Measurements from ENCODE around the gene PLA2G4E. TPM values are rescaled to one million over a fixed set of nuclear protein-coding genes. Genes with fewer than 3 reads are reported as not detected.
A peak's percentile ranks its signal among the peaks of the same experiment; 100 is the strongest.

Gene PLA2G4E
- total RNA-seq, 2 donors from 2014 or later, result 0.16 TPM; not detected in 1

- DNase-seq, result no peak
- ATAC-seq, result no peak
- intact Hi-C loops (cut with DNase I), result no loop called here
Measured at GRCh38 chr15:41935566-41936020, 85.2 kb downstream of the PLA2G4E start.

- ATAC-seq (peak; percentile 29 to 37), DNase-seq (no peak)
- intact Hi-C loops (cut with DNase I), result loop anchor here in 1 of 2 donors (5.0 kb wide), 1 partner anchor 32 kb away; no protein-coding TSS in a partner anchor
Measured at GRCh38 chr15:41934843-41935242, 86.0 kb downstream of the PLA2G4E start.

- intact Hi-C loops (cut with DNase I), result loop anchor here in 1 of 2 donors (5.0 kb wide), 1 partner anchor 34 kb away; no protein-coding TSS in a partner anchor
- ATAC-seq (peak in 1 of 2 donors; percentile 61), DNase-seq (no peak)
Measured at GRCh38 chr15:41933771-41934170, 87.1 kb downstream of the PLA2G4E start.

GRCh38 chr15:41933326-41933725, 87.5 kb downstream of the PLA2G4E start:
- ATAC-seq, result no peak
- intact Hi-C loops (cut with DNase I), result loop anchor here in 1 of 2 donors (5.0 kb wide), 1 partner anchor 34 kb away; no protein-coding TSS in a partner anchor
- DNase-seq, result no peak

- ATAC-seq, result no peak
- DNase-seq, result no peak
- intact Hi-C loops (cut with DNase I), result loop anchor here in 1 of 2 donors (5.0 kb wide), 1 partner anchor 35 kb away; no protein-coding TSS in a partner anchor
Measured at GRCh38 chr15:41932511-41933289, 88.1 kb downstream of the PLA2G4E start.

- intact Hi-C loops (cut with DNase I), result loop anchor here in 1 of 2 donors (5.0 kb wide), 1 partner anchor 35 kb away; no protein-coding TSS in a partner anchor
- ATAC-seq (no peak), DNase-seq (no peak)
Measured at GRCh38 chr15:41932101-41932500, 88.7 kb downstream of the PLA2G4E start.

Other genes with a start within 250 kb of the PLA2G4E start
- gene MAPKBP1, start 246.6 kb downstream of the PLA2G4E start, total RNA-seq, result 10 to 100 TPM; 13.9 to 19.0 TPM
- gene JMJD7, start 192.9 kb downstream of the PLA2G4E start, total RNA-seq, result 10 to 100 TPM in 1 of 2 donors, 1 to 10 TPM in 1; 8.8 to 11.7 TPM
- gene PLA2G4B, start 182.2 kb downstream of the PLA2G4E start, total RNA-seq, result 1 to 10 TPM; 5.4 to 7.2 TPM
- 1 to 10 TPM; 1.7 to 2.5 TPM for gene SPTBN5, start 127.0 kb downstream of the PLA2G4E start, total RNA-seq
- 10 to 100 TPM; 34.0 to 42.1 TPM for gene EHD4, start 48.5 kb downstream of the PLA2G4E start, total RNA-seq
- gene PLA2G4D, start 73.5 kb upstream of the PLA2G4E start, total RNA-seq, result not detected
- gene PLA2G4F, start 135.6 kb upstream of the PLA2G4E start, total RNA-seq, result 1 to 10 TPM in 1 of 2 donors, not detected in 1; 1.5 TPM
- gene VPS39, start 187.3 kb upstream of the PLA2G4E start, total RNA-seq, result 10 to 100 TPM; 39.1 to 39.2 TPM